ENCODE data around the gene ESYT2. TPM values are rescaled to one million over a fixed set of nuclear protein-coding genes. Genes with fewer than 3 reads are reported as not detected.

The ESYT2 gene
- polyA plus RNA-seq, 1 donor (not counting 4 experiments of a cell fraction or from before 2014, with no cell fraction given): 45.9 TPM

GRCh38 chr7:158816271-158816670, 13.0 kb downstream of the ESYT2 start:
- H3K4me2 ChIP-seq (ENCODE audit: control insufficient read depth, extremely low read depth, insufficient read depth, low read depth, low read length): peak overlapping the region; percentile 94
- dilution Hi-C loops (cut with MboI; ENCODE audit: extremely low pct_ligation_motif_present, low sequenced_read_pairs): no loop called here

DNA sequence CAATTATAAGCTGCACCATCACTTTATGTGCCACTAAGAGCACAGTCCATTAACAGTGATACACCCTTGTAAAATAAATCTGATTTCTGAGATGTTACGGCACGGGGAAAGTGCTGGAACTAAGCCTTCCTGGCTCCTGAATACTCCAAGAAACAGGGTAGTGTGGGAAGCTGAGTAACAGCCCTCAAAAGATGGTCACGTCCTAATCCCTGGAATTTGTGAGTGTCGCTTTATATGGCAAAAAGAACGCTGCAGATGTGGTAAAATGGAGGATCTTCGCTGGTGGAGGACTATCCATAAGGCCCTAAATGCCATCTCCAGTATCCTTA, 13.5 kb downstream of the ESYT2 start:
- FAIRE-seq (no peak), DNase-seq (ENCODE audit: low read depth, low spot score) (no peak)
- Histone ChIP-seq H3K36me3 (ENCODE audit: control insufficient read depth in 2 of 2, extremely low read depth in 1 of 2, insufficient read depth in 2 of 2, low read length in 2 of 2) (no peaks in the 10 kb centered on the region), H3K4me3 (ENCODE audit: control insufficient read depth in 2 of 3, extremely low read depth in 1 of 3, insufficient read depth in 2 of 3, low read depth in 1 of 3, low read length in 3 of 3) (no peak overlapping the region), H3K4me1 (ENCODE audit: control insufficient read depth, extremely low read depth, insufficient read depth, low read length) (peaks cover 72% of the 10 kb centered on the region), H3K79me2 (ENCODE audit: control insufficient read depth, insufficient read depth, low read length) (peaks cover 81% of the 10 kb centered on the region), H3K9me3 (ENCODE audit: control insufficient read depth, low read depth, low read length) (no peaks in the 10 kb centered on the region), H3K27ac (ENCODE audit: control insufficient read depth, insufficient read depth, low read length) (peak overlapping the region; percentile 2), H2AFZ (ENCODE audit: control insufficient read depth, low read length) (no peak overlapping the region), H3K9me1 (ENCODE audit: control insufficient read depth, extremely low read depth, insufficient read depth, low read length) (peaks cover 3% of the 10 kb centered on the region), H4K20me1 (ENCODE audit: control insufficient read depth, extremely low read depth, insufficient read depth, low read length) (no peaks in the 10 kb centered on the region), H3K27me3 (ENCODE audit: control insufficient read depth, extremely low read depth, insufficient read depth, low read length) (no peaks in the 10 kb centered on the region), H3K4me2 (ENCODE audit: control insufficient read depth, extremely low read depth, insufficient read depth, low read depth, low read length) (peak overlapping the region; percentile 94), H3K9ac (ENCODE audit: control insufficient read depth, extremely low read depth, insufficient read depth, low read length) (no peak overlapping the region)
- dilution Hi-C loops (cut with MboI; ENCODE audit: extremely low pct_ligation_motif_present, low sequenced_read_pairs): no loop called here
- TF ChIP-seq EZH2 (IDR thresholded peaks at IDR 0.05; ENCODE audit: low read length) (no peak), CTCF (optimal IDR thresholded peaks at IDR 0.05 in 1 of 3, IDR thresholded peaks at IDR 0.05 in 1 of 3, conservative IDR thresholded peaks at IDR 0.05 in 1 of 3; ENCODE audit: extremely low read depth in 1 of 3, insufficient read depth in 2 of 3, low read length in 3 of 3) (no peak)

More at GRCh38 chr7:158816271-158816670, 13.0 kb downstream of the ESYT2 start:
- H2AFZ ChIP-seq (ENCODE audit: control insufficient read depth, low read length): no peak overlapping the region
- TF ChIP-seq EZH2 (IDR thresholded peaks at IDR 0.05; ENCODE audit: low read length) (no peak), CTCF (optimal IDR thresholded peaks at IDR 0.05 in 1 of 3, IDR thresholded peaks at IDR 0.05 in 1 of 3, conservative IDR thresholded peaks at IDR 0.05 in 1 of 3; ENCODE audit: extremely low read depth in 1 of 3, insufficient read depth in 2 of 3, low read length in 3 of 3) (no peak)
- H3K27ac ChIP-seq (ENCODE audit: control insufficient read depth, insufficient read depth, low read length): peak overlapping the region; percentile 98
- no peak for FAIRE-seq
- H4K20me1 ChIP-seq (ENCODE audit: control insufficient read depth, extremely low read depth, insufficient read depth, low read length): no peaks in the 10 kb centered on the region
- peaks cover 3% of the 10 kb centered on the region for H3K9me1 ChIP-seq (ENCODE audit: control insufficient read depth, extremely low read depth, insufficient read depth, low read length)
- H3K9me3 ChIP-seq (ENCODE audit: control insufficient read depth, low read depth, low read length): no peaks in the 10 kb centered on the region
- no peaks in the 10 kb centered on the region for H3K36me3 ChIP-seq (ENCODE audit: control insufficient read depth in 2 of 2, extremely low read depth in 1 of 2, insufficient read depth in 2 of 2, low read length in 2 of 2)
- peak overlapping the region in 2 of 3 experiments; percentile 29 to 58 for H3K4me3 ChIP-seq (ENCODE audit: control insufficient read depth in 2 of 3, extremely low read depth in 1 of 3, insufficient read depth in 2 of 3, low read depth in 1 of 3, low read length in 3 of 3)
- H3K79me2 ChIP-seq (ENCODE audit: control insufficient read depth, insufficient read depth, low read length): peaks cover 76% of the 10 kb centered on the region
- H3K4me1 ChIP-seq (ENCODE audit: control insufficient read depth, extremely low read depth, insufficient read depth, low read length): peaks cover 69% of the 10 kb centered on the region
- DNase-seq (ENCODE audit: low read depth, low spot score): no peak
- peak overlapping the region; percentile 55 for H3K9ac ChIP-seq (ENCODE audit: control insufficient read depth, extremely low read depth, insufficient read depth, low read length)
- H3K27me3 ChIP-seq (ENCODE audit: control insufficient read depth, extremely low read depth, insufficient read depth, low read length): no peaks in the 10 kb centered on the region
